IMR-90 (cell line): ENCODE results near the gene B4GALNT3. TPM values are rescaled to one million over a fixed set of nuclear protein-coding genes. Genes with fewer than 3 reads are reported as not detected.

Experiments
- ATAC-seq: fragments of 200-7000 bp; cut with Tn5 transposase; 2 replicates; pipeline ENCODE4 v1.9.1; 2020; ENCODE audit warnings: low read depth, mild to moderate bottlenecking, moderate library complexity
- BruUV-seq: library from RNA; stranded (reverse); fragments of 400-500 nt; replicated peaks from 2 replicates; lab custom pipeline; 2021; lab: Mats Ljungman, UMichigan
- CTCF ChIA-PET: fragments of 300-600 bp; formaldehyde crosslinking; extraction: SDS; loops from one replicate; lab custom pipeline; 2021; ENCODE audit warnings: antibody characterized with exemption; lab: Yijun Ruan, JAX
- POLR2A ChIA-PET: fragments of 300-600 bp; sonication (Branson Sonifier 250); formaldehyde crosslinking; loops from one replicate; lab custom pipeline; 2022; ENCODE audit warnings: antibody characterized with exemption; ENCODE audit not compliant: unreplicated experiment; lab: Charles Lee
- DNase-seq: peaks from one replicate; pipeline ENCODE4 v3.0.0; 2013
- H2AFZ ChIP-seq: replicated peaks from 2 replicates; pipeline ENCODE3; 2013; ENCODE audit warnings: low read length, mild to moderate bottlenecking; ENCODE audit not compliant: poor library complexity
- H2AK5ac ChIP-seq: 2 replicates; pipeline ENCODE4 v1.6.1; 2013; ENCODE audit warnings: low read depth, low read length, inconsistent platforms
- H2AK9ac ChIP-seq: replicated peaks from 2 replicates; pipeline ENCODE3; 2013; ENCODE audit warnings: mild to moderate bottlenecking, low read depth, low read length, moderate library complexity; ENCODE audit not compliant: poor library complexity
- H2BK120ac ChIP-seq: 2 replicates; pipeline ENCODE4 v1.6.1; 2013; ENCODE audit warnings: low read depth, low read length, inconsistent platforms
- H2BK15ac ChIP-seq: 3 replicates; pipeline ENCODE4 v1.6.1; 2013; ENCODE audit warnings: low read depth, low read length, inconsistent platforms
- H2BK20ac ChIP-seq: 2 replicates; pipeline ENCODE4 v1.6.1; 2013; ENCODE audit warnings: low read depth, mild to moderate bottlenecking, inconsistent platforms, low read length, moderate library complexity
- H2BK5ac ChIP-seq: 2 replicates; pipeline ENCODE4 v1.6.1; 2013; ENCODE audit warnings: mild to moderate bottlenecking, low read depth, low read length, inconsistent platforms; ENCODE audit not compliant: poor library complexity, severe bottlenecking
- H3K14ac ChIP-seq: replicated peaks from 2 replicates; pipeline ENCODE4 v1.6.1; 2013; ENCODE audit warnings: low read depth, low read length, inconsistent platforms
- H3K18ac ChIP-seq: 2 replicates; pipeline ENCODE4 v1.6.1; 2013; ENCODE audit warnings: low read depth, low read length, control low read depth
- H3K23ac ChIP-seq: 2 replicates; pipeline ENCODE4 v1.6.1; 2013; ENCODE audit warnings: low read depth, low read length, inconsistent platforms
- H3K27ac ChIP-seq: 2 replicates; pipeline ENCODE4 v1.5.1; 2013; ENCODE audit warnings: mild to moderate bottlenecking, control low read depth, low read length; ENCODE audit not compliant: insufficient read depth
- H3K27me3 ChIP-seq: 2 replicates; pipeline ENCODE4 v1.6.1; 2013; ENCODE audit warnings: low read length; ENCODE audit not compliant: control insufficient read depth, insufficient read depth
- H3K36me3 ChIP-seq: 2 replicates; pipeline ENCODE4 v1.6.1; 2013; ENCODE audit warnings: low read length, mixed read lengths; ENCODE audit not compliant: control insufficient read depth, insufficient read depth
- H3K4ac ChIP-seq: 2 replicates; pipeline ENCODE4 v1.6.1; 2013; ENCODE audit warnings: low read depth, low read length, inconsistent platforms
- H3K4me1 ChIP-seq: 2 replicates; pipeline ENCODE4 v1.6.1; 2013; ENCODE audit warnings: low read length, mixed read lengths; ENCODE audit not compliant: control insufficient read depth, insufficient read depth
- H3K4me2 ChIP-seq: 2 replicates; pipeline ENCODE4 v1.6.1; 2013; ENCODE audit warnings: low read depth, mild to moderate bottlenecking, control low read depth, low read length, moderate library complexity
- H3K4me3 ChIP-seq: 2 replicates; pipeline ENCODE4 v1.5.1; 2013; ENCODE audit warnings: low read depth, mild to moderate bottlenecking, control low read depth, low read length, moderate library complexity; ENCODE audit not compliant: insufficient read depth
- H3K56ac ChIP-seq: 2 replicates; pipeline ENCODE4 v1.6.1; 2013; ENCODE audit warnings: low read length, inconsistent platforms; ENCODE audit not compliant: insufficient read depth; ENCODE audit errors: extremely low read depth
- H3K79me1 ChIP-seq, 2 experiments: 2 replicates each; pipeline ENCODE4 v1.6.1; 2013; ENCODE audit warnings: low read length in 2 of 2, inconsistent platforms in 1 of 2, low read depth in 1 of 2
- H3K9ac ChIP-seq: 2 replicates; pipeline ENCODE4 v1.6.1; 2013; ENCODE audit warnings: low read depth, low read length, control low read depth
- H3K9me1 ChIP-seq: 2 replicates; pipeline ENCODE4 v1.6.1; 2013; ENCODE audit warnings: low read length, inconsistent platforms; ENCODE audit not compliant: insufficient read depth
- H3K9me3 ChIP-seq: 2 replicates; pipeline ENCODE4 v1.6.1; 2013; ENCODE audit warnings: low read length; ENCODE audit not compliant: control insufficient read depth, insufficient read depth
- H4K20me1 ChIP-seq: 2 replicates; pipeline ENCODE4 v1.6.1; 2013; ENCODE audit warnings: low read length, inconsistent platforms; ENCODE audit not compliant: insufficient read depth
- H4K5ac ChIP-seq: 2 replicates; pipeline ENCODE4 v1.6.1; 2013; ENCODE audit warnings: mild to moderate bottlenecking, low read depth, low read length, control low read depth
- H4K8ac ChIP-seq, 2 experiments: 2 replicates each; pipeline ENCODE4 v1.6.1; 2013; ENCODE audit warnings: low read depth in 2 of 2, low read length in 2 of 2, control low read depth in 1 of 2, inconsistent platforms in 1 of 2
- H4K91ac ChIP-seq: 2 replicates; pipeline ENCODE4 v1.6.1; 2013; ENCODE audit warnings: low read depth, low read length, inconsistent platforms; ENCODE audit not compliant: insufficient read depth
- BHLHE40 ChIP-seq: fragments of 150-350 bp; IDR thresholded peaks from 2 replicates; pipeline ENCODE4 v1.6.1; 2016; ENCODE audit warnings: mild to moderate bottlenecking, low read depth, low read length
- CEBPB ChIP-seq: IDR thresholded peaks from 2 replicates; pipeline ENCODE4 v1.6.1; 2012; ENCODE audit warnings: low read depth, low read length, improper control_type of control experiment
- CHD1 ChIP-seq: IDR thresholded peaks from 2 replicates; pipeline ENCODE4 v1.6.1; 2012; ENCODE audit warnings: low read depth, low read length, improper control_type of control experiment
- ELK1 ChIP-seq: fragments of 150-350 bp; IDR thresholded peaks from 2 replicates; pipeline ENCODE4 v1.6.1; 2016; ENCODE audit warnings: low read depth, mild to moderate bottlenecking, low read length, moderate library complexity, borderline replicate concordance
- FOS ChIP-seq: fragments of 150-350 bp; IDR thresholded peaks from 2 replicates; pipeline ENCODE4 v1.6.1; 2016; ENCODE audit warnings: low read depth, low read length
- MAFK ChIP-seq: IDR thresholded peaks from 2 replicates; pipeline ENCODE4 v1.6.1; 2012; ENCODE audit warnings: low read depth, low read length, improper control_type of control experiment
- MAZ ChIP-seq: IDR thresholded peaks from 2 replicates; pipeline ENCODE4 v1.6.1; 2012; ENCODE audit warnings: low read depth, mild to moderate bottlenecking, low read length, improper control_type of control experiment, moderate library complexity, borderline replicate concordance
- POLR2A ChIP-seq: IDR thresholded peaks from 2 replicates; pipeline ENCODE4 v1.6.1; 2012; ENCODE audit warnings: mild to moderate bottlenecking, low read depth, low read length
- RFX5 ChIP-seq: IDR thresholded peaks from 2 replicates; pipeline ENCODE4 v1.8.0; 2012; ENCODE audit warnings: low read depth, mild to moderate bottlenecking, low read length, moderate library complexity
- SMC3 ChIP-seq: fragments of 150-350 bp; IDR thresholded peaks from 2 replicates; pipeline ENCODE4 v1.6.1; 2016; ENCODE audit warnings: low read depth, mild to moderate bottlenecking, antibody characterized with exemption, low read length, moderate library complexity
- WGBS, 2 experiments: methylation state at CpG; one replicate each; pipeline versions ENCODE4 v1.1.5 to v1.1.7; 2013; ENCODE audit warnings: missing lambda C conversion rate in 2 of 2; ENCODE audit not compliant: insufficient read length in 1 of 2; ENCODE audit errors: extremely low coverage in 2 of 2; 5-methylcytosine and 5-hydroxymethylcytosine counted together
- dilution Hi-C: fragments of 300-500 bp; cut with HindIII; formaldehyde crosslinking; loops from one replicate; pipeline ENCODE4 v1.14.3; 2018; ENCODE audit warnings: low sequenced_read_pairs; ENCODE audit not compliant: unreplicated experiment
- in situ Hi-C: fragments of 300-500 bp; cut with MboI; formaldehyde crosslinking; loops from 3 replicates; pipeline ENCODE4 v1.14.3; 2019; ENCODE audit warnings: low sequenced_read_pairs, inconsistent platforms, mixed read lengths
- intact Hi-C: fragments of 100-400 bp; cut with micrococcal nuclease; formaldehyde crosslinking; loops from 2 replicates; pipeline ENCODE4 v1.10.0; 2022
- polyA plus RNA-seq, 3 experiments: library from polyadenylated mRNA; depleted of rRNA; stranded (reverse); fragments of >200 nt; gene quantifications; 2 replicates each; pipeline ENCODE4 v1.2.3, GENCODE V29; 2012; ENCODE audit warnings: low replicate concordance in 1 of 3
- total RNA-seq: library from RNA; depleted of rRNA; stranded (reverse); fragments of >200 nt; gene quantifications from 2 replicates; pipeline ENCODE4 v1.2.3, GENCODE V29; 2012

The B4GALNT3 gene
- total and polyA plus RNA-seq, 2 of the 4 experiments (the other 2 are of a cell fraction) = not detected

- dilution Hi-C loops = no loop called here
- no peak overlapping the region for H3K9ac ChIP-seq
- H3K4me3 ChIP-seq = no peak overlapping the region
- H3K27me3 ChIP-seq = peaks cover 48% of the 10 kb centered on the region
- H3K56ac ChIP-seq = no peak overlapping the region
- no peak overlapping the region for H3K14ac ChIP-seq
- no peak overlapping the region for H2BK15ac ChIP-seq
- H2AK5ac ChIP-seq = no peak overlapping the region
- H2AK9ac ChIP-seq = no peak overlapping the region
- no peak overlapping the region for H4K91ac ChIP-seq
- H3K27ac ChIP-seq = no peak overlapping the region
- no peaks in the 10 kb centered on the region for H3K9me1 ChIP-seq
- H3K36me3 ChIP-seq = no peaks in the 10 kb centered on the region
- no peak overlapping the region for H3K4ac ChIP-seq
- H3K18ac ChIP-seq = no peak overlapping the region
- H2BK5ac ChIP-seq = no peak overlapping the region
- ATAC-seq (no peak), DNase-seq (no peak)
- no peaks in the 10 kb centered on the region for H3K4me1 ChIP-seq
- intact Hi-C loops = loop anchor here (10.0 kb wide), 1 partner anchor 218 kb away; no protein-coding TSS in a partner anchor
- no peak overlapping the region for H2AFZ ChIP-seq
- no CpG with 5 or more reads among the region's 9 CpGs for WGBS, 2 experiments
- BruUV-seq = no TSS peak
- no peak overlapping the region for H2BK120ac ChIP-seq
- POLR2A ChIA-PET = no interaction called here
- in situ Hi-C loops = no loop called here
- no peak overlapping the region for H2BK20ac ChIP-seq
- TF ChIP-seq CEBPB = no peak
- TF ChIP-seq CHD1 = no peak
- TF ChIP-seq MAFK = no peak
- no peak for TF ChIP-seq ELK1
- TF ChIP-seq MAZ = no peak
- TF ChIP-seq BHLHE40 = no peak
- TF ChIP-seq POLR2A = no peak
- no peak for TF ChIP-seq FOS
- no peak for TF ChIP-seq RFX5
- TF ChIP-seq SMC3 = no peak
- H3K4me2 ChIP-seq = no peak overlapping the region
- H3K23ac ChIP-seq = no peak overlapping the region
- no peak overlapping the region for H4K8ac ChIP-seq
- no peaks in the 10 kb centered on the region for H3K79me1 ChIP-seq
- no peaks in the 10 kb centered on the region for H4K20me1 ChIP-seq
- H3K9me3 ChIP-seq = no peaks in the 10 kb centered on the region
- CTCF ChIA-PET = interaction anchor here (1.8 kb wide), 1 partner anchor 89 kb away, joined by 5 read pairs; no protein-coding TSS in a partner anchor
- no peak overlapping the region for H4K5ac ChIP-seq
These were observed 83.3 kb downstream of the B4GALNT3 start for GRCh38 chr12:543114-543451.
